GM19452 (cell line): ENCODE data around the gene CAPZB.
"Not testable (repeated sequence)": the region's sequence is repeated elsewhere in the genome, so short reads cannot be mapped to it uniquely, and the experiment has no call there.

Experiments used
- ATAC-seq: cut with Tn5 transposase; IDR thresholded peaks from one replicate; pipeline ENCODE4 v1.9.1; 2021; ENCODE audit not compliant: unreplicated experiment

Gene CAPZB

DNA sequence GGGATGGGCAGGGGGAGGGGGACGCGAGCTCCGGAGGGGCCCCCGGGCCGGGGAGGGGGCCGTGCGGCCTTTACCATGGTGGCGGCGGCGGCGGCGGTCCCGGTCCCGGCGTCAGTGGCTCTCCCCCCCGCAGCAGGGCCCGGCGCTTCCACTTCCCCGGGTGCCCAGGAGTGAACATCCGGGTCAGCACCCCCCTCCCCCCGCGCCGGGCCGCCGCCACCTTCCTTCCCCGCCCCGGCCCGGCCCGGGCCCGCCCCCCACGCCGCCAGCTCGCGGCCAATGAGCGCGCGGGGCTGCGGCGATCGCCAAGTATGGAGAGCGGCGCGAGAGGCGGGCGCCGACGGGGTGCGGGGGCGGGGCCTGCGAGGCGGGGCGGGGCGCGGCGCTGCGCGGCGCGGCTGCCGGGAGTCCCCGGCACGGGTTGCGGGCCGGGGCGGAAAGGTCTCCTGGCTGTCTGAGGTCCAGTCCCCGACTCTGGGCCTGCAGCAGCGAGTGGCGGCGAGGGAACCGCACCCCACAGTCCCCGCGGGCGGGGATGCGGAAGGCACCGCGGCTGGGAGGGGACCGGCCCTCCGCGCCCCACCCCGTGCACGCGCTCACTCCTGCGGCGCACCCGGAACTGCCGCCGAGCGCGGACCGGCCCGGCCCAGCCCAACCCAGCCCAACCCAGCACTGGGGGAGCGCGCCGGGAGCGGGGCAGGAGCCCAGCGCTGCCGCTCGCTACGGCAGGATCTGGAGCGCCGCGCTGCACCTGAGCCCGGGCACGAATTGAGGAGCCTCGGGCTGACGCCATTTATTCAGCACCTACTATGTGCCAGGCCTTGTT is at the start of gene CAPZB:
Gene CAPZB, minus strand, starts transcription at position 178 of the 826 bp plus-strand sequence. Its CDS starts 101 bp downstream, at position 77.
- peak; percentile 78 for ATAC-seq

DNA sequence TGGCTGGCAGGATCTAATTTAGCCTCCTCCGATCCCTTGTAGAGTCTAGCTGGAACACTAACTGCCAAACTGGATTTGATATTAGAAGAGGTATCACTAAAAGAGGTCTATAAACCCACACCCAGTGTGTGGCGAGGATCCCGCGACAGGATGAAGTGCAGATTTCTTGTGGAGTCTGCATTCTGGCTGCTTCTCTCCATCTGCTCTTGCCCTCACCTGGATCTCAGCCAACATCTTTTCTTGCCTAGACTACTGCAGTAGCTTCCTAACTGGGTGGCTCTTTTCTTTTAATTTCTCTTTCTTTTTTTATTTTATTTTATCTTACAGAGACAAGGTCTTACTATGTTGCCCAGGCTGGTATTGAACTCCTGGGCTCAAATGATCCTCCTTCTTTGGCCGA is 48.9 kb upstream of the CAPZB start:
- no peak for ATAC-seq

GRCh38 chr1:19533626-19534025 is 48.3 kb upstream of the CAPZB start:
- ATAC-seq: no peak

- no peak for ATAC-seq
These were observed 47.2 kb upstream of the CAPZB start for GRCh38 chr1:19532519-19532918.

- no peak for ATAC-seq
These were observed 44.3 kb upstream of the CAPZB start for GRCh38 chr1:19529664-19530063.

DNA sequence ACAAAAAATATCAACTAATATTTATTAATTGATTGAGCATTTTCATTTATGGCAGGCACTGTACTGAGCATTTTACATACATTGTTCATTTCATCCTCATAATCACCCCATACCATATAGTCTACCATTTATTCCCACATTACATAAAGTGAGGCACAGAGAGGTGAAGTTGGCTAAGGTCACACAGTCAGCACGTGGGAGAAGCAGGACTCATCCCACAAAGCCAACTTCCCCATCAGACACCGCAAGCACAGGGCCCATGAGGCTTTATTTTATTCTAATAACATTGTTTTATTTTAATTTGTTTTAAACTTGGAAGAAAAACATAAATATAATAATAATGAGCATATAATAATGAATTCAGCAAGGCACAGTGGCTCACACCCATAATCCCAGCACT is 43.1 kb upstream of the CAPZB start:
- no peak for ATAC-seq

GRCh38 chr1:19525607-19526545 is 40.5 kb upstream of the CAPZB start:
- no peak for ATAC-seq

DNA sequence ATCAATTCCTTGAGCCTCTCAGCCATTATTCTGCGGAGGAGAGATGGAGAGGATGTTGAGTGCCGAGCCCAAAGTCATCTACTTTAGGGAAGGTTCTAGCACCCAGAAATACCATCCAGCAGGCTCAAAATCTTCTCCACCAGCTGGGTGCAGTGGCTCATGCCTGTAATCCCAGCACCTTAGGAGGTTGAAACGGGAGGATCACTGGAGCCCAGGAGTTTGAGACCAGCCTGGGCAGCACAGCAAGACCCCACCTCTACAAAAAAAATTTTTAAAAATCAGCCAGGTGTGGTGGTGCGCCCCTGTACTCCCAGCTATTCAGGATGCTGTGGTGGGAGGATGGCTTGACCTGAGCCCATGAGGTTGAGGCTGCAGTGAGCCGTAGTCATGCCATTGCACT is 39.5 kb upstream of the CAPZB start:
- no peak for ATAC-seq

DNA sequence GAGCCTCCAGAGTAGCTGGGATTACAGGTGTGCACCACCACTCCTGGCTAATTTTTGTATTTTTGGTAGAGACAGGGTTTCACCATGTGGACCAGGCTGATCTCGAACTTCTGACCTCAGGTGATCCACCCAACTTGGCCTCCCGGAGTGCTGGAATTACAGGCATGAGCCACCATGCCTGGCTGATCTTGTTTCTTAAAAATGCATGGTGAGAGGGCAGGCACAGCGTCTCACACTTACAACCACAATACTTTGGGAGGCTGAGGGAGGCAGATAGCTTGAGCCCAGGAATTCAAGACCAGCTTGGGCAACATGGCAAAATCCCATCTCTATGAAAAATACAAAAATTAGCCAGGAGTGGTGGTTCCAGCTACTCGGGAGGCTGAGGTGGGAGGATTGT is 37.2 kb upstream of the CAPZB start:
- not testable (repeated sequence) for ATAC-seq

- ATAC-seq: no peak
These were observed 36.1 kb upstream of the CAPZB start for GRCh38 chr1:19521411-19521810.

- no peak for ATAC-seq
These were observed 31.7 kb upstream of the CAPZB start for GRCh38 chr1:19517017-19517416.

DNA sequence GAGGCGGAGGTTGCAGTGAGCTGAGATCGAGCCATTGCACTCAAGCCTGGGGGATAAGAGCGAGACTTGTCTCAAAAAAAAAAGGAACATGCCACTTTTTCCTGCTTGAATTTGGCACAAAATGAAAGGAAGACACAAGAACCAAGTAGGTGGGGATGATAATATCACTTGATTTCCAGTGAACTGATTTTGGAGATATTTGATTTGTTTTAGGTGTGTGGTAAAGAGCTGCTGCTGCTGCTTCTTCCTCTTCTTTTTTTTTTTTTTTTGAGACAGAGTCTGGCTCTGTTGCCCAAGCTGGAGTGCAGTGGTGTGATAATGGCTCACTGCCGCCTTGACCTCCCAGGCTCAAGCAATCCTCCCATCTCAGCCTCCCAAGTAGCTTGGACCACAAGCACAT is 29.9 kb upstream of the CAPZB start:
- no peak for ATAC-seq

- no peak for ATAC-seq
These were observed 29.1 kb upstream of the CAPZB start for GRCh38 chr1:19514391-19514831.

DNA sequence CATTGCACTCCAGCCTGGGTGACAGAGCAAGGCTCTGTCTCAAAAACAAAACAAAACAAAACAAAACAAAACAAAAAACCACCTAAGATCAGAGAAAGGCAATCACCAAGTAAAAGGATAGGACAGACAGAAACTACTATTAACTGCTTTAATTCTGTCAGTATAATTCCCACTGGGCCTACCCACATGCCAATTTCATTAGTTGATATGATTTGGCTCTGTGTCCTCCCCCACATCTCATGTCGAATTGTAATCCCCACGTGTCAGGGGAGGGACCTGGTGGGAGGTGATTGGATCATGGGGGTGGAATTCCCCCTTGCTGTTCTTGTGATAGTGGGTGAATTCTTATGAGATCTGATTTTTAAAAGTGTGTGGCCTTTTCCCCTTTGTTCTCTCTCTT is 27.2 kb upstream of the CAPZB start:
- no peak for ATAC-seq

- ATAC-seq: no peak
These were observed 25.8 kb upstream of the CAPZB start for GRCh38 chr1:19511116-19511515.

GRCh38 chr1:19509647-19510046 is 24.3 kb upstream of the CAPZB start:
- ATAC-seq: not testable (repeated sequence)

- ATAC-seq: no peak
These were observed 22.2 kb upstream of the CAPZB start for GRCh38 chr1:19507516-19507915.

- no peak for ATAC-seq
These were observed 20.5 kb upstream of the CAPZB start for GRCh38 chr1:19505693-19506457.

GRCh38 chr1:19504796-19505692 is 19.7 kb upstream of the CAPZB start:
- ATAC-seq: no peak

DNA sequence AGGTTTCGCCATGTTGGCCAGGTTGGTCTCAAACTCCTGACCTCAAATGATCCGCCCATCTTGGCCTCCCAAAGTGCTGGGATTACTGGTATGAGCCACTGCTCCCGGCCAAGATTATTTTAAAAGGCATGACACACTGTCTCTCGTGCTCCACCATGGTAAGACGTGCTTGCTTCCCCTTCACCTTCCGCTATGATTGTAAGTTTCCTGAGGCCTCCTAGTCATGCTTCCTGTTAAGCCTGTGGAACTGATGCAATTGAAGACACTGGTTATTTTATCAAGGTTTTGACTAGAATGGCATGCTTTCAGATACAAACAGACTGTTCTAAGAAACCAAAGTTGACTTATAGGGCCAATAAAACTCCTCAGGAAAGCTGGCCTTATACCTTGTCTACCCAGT is 16.9 kb upstream of the CAPZB start:
- not testable (repeated sequence) for ATAC-seq
